Activated T-cell treated with anti-CD3 and anti-CD28 coated beads, Interleukin-2, amount 50 U/mL, for 4 hours (primary cell): Measurements from ENCODE around the gene NOS2. TPM values are rescaled to one million over a fixed set of nuclear protein-coding genes. Genes with fewer than 3 reads are reported as not detected.

Source experiments
- total RNA-seq, 3 donors: library from RNA; stranded (reverse); gene quantifications; one replicate each; pipeline ENCODE4 v1.2.1, GENCODE V29; 2021

NOS2 gene
- total RNA-seq, 3 donors from 2014 or later = not detected

Other genes starting within 250 kb of the NOS2 start
- gene LGALS9, start 169.3 kb downstream of the NOS2 start, total RNA-seq = 10 to 100 TPM; 13.4 to 21.8 (median 16.4) TPM
- 1 to 10 TPM in 1 of 3 donors, under 1 TPM in 2; 0.79 to 1.4 (median 0.91) TPM for gene LYRM9, start 92.8 kb upstream of the NOS2 start, total RNA-seq
- 10 to 100 TPM in 2 of 3 donors, 1 to 10 TPM in 1; 9.8 to 11.2 (median 10.9) TPM for gene NLK, start 242.1 kb upstream of the NOS2 start, total RNA-seq